ENCODE measurements around the gene WAPL. TPM values are rescaled to one million over a fixed set of nuclear protein-coding genes. Genes with fewer than 3 reads are reported as not detected.

WAPL gene
- total RNA-seq, 4 donors from 2014 or later, result 33.5 to 45.8 (median 37.6) TPM

GRCh38 chr10:86446987-86447386 lies 74.6 kb downstream of the WAPL start:
- TF ChIP-seq CTCF (IDR thresholded peaks at IDR 0.05; ENCODE audit: low read depth), result no peak

GRCh38 chr10:86446440-86446839 lies 75.2 kb downstream of the WAPL start:
- no peak for TF ChIP-seq CTCF (IDR thresholded peaks at IDR 0.05; ENCODE audit: low read depth)

- no peak for TF ChIP-seq CTCF (IDR thresholded peaks at IDR 0.05; ENCODE audit: low read depth)
Observed at GRCh38 chr10:86443936-86444335, 77.7 kb downstream of the WAPL start.

- no peak for TF ChIP-seq CTCF (IDR thresholded peaks at IDR 0.05; ENCODE audit: low read depth)
Observed at GRCh38 chr10:86443069-86443468, 78.5 kb downstream of the WAPL start.

GRCh38 chr10:86440874-86441843 lies 80.4 kb downstream of the WAPL start:
- no peak for TF ChIP-seq CTCF (IDR thresholded peaks at IDR 0.05; ENCODE audit: low read depth)

GRCh38 chr10:86439544-86439943 lies 82.0 kb downstream of the WAPL start:
- TF ChIP-seq CTCF (IDR thresholded peaks at IDR 0.05; ENCODE audit: low read depth), result no peak

- no peak for TF ChIP-seq CTCF (IDR thresholded peaks at IDR 0.05; ENCODE audit: low read depth)
Observed at GRCh38 chr10:86438091-86438749, 83.4 kb downstream of the WAPL start.

All from subcutaneous adipose tissue (tissue), 4 donors.